NCI-H526 treated with DMSO at 0.1 percent for 48 hours (cell line): Measurements from ENCODE around the gene PSTPIP1.

Experiments used
- DNase-seq: peaks from one replicate; lab custom pipeline; 2025; lab: John Stamatoyannopoulos, UW

The PSTPIP1 gene

GRCh38 chr15:76998663-76999285, 3.8 kb downstream of the PSTPIP1 start:
- no peak for DNase-seq

DNA sequence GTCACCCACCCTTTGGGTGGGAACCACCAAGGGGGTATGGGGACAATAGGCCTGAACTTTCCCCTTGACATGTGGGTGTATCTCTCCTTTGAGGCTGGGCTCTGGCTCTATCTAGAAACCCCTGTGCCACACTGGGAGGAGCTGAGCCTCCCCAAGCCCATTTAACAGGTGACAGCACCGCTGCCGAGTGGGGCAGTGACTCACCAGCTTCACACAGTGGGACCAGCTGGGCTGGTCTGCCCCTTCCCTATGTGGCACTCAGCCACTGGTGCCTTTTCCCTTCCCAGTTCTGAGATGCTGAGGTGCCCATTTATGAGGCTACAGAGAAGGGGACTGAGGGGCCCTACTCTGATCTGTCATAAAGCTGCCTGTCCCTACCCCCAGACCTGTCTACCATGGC, 5.1 kb downstream of the PSTPIP1 start:
- DNase-seq = no peak

DNA sequence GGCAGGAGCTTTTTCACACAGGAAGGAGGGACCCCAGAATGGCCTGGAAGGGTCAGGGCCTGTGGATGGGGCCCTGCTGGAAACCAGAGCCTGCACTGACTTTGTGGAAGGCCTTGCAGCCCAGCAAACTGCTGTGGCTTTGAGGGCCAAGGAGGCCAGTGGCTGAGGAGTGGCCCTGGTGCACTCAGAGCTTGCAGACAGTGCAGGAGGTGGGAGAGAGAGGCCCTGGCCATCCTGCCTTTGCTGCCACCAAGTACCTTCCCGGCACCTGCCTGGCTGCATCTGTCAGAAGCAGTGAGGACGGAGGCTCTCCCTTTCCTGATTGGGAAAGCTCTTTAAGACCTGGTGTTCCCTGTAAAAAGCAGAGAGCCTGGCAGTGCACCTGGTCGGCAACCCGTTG, 6.4 kb downstream of the PSTPIP1 start:
- DNase-seq = no peak

- no peak for DNase-seq
Measured at GRCh38 chr15:77001966-77002365, 7.0 kb downstream of the PSTPIP1 start.

DNA sequence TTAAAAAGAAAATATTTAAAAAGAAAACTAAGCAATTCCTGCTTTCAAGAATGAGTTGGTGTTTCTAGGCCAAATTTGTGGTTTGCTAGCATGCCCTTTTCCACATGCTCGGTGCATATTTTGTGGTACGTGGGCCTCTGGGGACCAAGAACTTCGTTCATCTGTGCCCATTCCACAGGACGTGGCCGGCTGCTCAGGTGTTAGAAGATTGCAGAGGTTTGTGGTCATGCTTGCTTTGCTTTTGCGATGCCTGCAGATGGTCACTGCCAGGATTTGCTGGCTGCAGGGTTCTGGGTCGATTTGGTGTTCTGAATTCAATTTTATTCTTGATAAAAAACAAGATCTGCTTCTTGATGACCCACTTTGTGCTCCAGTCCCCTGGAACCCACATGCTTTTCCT, 7.5 kb downstream of the PSTPIP1 start:
- no peak for DNase-seq

DNA sequence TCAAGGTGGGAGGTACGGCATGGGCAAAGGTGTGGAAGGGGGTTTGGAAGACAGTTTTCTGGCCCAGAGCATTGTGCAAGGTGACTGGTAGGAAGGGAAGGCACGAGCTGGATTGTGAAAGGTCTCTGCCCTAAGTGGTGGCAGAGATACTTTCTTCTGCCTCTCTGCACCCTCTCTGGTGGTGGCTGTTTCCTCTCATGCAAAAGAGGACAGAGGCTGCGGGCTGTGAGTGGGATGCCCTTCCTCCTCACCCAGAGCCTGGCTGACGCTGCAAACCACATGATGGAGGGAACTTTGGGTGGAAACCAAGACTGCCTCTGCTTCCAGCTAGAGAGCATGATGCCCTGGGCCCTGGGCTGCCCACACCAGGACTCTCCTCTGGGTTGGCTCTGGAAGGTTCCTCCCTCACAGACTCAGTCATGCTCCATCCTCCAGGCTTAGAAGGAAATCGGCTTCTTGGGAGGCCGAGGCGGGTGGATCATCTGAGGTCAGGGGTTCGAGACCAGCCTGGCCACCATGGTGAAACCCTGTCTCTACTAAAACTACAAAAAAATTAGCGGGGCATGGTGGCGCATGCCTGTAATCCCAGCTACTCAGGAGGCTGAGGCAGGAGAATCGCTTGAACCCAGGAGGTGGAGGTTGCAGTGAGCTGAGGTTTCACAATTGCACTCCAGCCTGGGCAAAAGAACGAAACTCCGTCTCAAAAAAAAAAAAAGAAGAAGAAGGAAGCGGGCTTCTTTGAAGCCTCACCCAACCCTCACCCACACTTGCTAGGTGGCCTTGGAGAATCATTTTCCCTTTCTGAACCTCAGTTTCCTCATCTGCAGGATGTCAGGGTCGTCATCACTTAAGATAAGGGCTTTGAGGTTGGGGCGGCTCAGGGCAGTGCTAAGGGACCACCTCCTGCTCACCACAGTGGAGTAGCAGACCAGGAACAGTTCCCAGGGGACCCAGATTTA, 8.3 kb downstream of the PSTPIP1 start:
- no peak for DNase-seq

- DNase-seq = no peak
Measured at GRCh38 chr15:77004189-77004588, 9.3 kb downstream of the PSTPIP1 start.

DNA sequence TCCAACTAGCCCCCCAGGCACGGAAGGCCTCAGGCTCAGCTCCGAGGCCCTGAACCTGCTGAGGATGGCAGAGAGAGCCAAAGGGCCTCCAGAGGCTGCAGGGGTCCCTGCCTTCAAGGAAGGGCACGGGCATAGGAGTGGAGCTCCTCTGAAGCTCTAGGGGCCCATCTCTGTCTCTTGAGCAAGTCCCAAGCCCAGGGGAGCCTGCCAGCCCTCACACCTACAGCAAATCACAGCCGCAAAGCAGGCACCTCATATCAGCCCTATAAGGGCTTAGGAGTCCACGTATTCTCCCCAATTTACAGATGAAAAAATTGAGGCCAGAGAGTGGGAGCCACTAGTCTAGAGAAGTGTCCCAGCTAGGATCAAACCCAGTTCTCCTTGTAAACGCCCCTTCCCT, 14.2 kb downstream of the PSTPIP1 start:
- no peak for DNase-seq

DNA sequence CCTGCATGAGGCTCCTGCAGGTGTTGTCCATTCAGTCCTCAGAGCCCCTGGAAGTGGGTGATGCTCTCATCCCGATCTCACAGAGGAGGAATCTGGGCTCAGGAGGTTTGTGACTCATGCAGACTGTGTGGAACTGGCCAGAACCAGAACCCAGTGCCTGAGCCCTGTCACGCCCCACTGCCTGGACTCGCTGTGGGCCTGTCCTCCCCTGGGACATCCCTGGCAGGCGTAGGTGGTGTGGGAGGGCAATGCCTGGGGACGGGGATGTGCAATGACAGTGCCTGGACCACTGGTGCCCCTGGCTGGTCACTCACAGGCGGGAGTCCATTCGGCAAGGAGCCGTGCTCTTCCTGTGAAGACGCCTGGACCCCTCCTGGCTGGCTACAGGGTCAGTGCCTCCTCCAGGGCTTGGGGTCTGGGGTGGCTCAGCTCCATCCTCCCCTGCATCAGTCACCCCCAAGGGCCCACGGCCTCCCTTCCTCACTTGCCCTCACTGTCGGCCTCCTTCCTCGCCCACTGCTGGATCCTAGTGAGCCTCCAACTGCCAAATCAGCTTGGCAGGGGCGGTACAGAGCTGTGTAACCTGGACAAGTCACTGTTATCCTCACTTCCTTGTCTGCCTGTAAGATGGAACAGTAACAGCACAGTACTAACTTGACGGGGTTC, 14.9 kb downstream of the PSTPIP1 start:
- no peak for DNase-seq

GRCh38 chr15:77010312-77010686, 15.4 kb downstream of the PSTPIP1 start:
- no peak for DNase-seq

- no peak for DNase-seq
Measured at GRCh38 chr15:77010857-77011256, 15.9 kb downstream of the PSTPIP1 start.

DNA sequence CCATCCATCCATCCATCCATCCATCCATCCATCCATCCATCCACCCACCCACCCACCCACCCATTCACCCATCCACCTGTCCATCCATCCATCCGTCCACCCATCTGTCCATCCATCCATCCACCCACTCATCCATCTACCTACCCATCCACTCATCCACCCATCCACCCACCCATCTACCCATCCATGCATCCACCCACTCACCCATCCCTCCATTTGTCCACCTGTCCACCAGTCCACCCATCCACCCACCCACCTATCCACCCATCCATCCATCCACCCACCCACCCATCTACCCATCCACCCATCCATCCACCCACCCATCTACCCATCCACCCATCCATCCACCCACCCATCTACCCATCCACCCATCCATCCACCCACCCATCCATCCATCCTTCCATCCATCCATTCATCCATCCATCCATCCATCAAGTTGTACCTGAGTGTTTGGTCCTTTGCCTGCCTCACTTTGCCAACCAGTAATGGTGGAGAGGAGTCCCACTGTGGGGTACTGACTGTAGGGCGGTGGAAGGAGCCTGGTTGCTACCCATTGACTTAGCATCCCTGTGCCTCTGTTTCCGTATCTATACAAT, 17.3 kb downstream of the PSTPIP1 start:
- no peak for DNase-seq

DNA sequence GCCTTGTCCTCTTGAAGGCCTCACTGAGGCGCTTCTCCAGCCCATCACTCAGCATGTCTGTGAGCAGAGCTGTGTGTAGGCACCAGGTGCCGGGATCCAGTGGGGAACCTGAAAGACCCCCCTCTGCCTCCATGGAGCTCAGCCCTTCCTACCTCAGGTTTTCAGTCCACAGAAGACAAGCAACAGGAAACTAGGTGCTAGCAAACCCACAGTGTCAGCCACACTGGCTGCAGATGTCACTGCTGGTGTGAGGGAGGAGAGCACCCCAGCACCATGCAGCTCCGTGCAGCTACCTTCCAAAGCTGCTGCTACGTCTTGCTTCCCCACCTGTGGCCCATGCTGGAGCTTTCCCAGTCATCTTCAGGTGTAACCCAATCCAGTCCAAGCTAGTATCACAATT, 17.9 kb downstream of the PSTPIP1 start:
- no peak for DNase-seq

GRCh38 chr15:77013776-77014131, 18.8 kb downstream of the PSTPIP1 start:
- no peak for DNase-seq

DNA sequence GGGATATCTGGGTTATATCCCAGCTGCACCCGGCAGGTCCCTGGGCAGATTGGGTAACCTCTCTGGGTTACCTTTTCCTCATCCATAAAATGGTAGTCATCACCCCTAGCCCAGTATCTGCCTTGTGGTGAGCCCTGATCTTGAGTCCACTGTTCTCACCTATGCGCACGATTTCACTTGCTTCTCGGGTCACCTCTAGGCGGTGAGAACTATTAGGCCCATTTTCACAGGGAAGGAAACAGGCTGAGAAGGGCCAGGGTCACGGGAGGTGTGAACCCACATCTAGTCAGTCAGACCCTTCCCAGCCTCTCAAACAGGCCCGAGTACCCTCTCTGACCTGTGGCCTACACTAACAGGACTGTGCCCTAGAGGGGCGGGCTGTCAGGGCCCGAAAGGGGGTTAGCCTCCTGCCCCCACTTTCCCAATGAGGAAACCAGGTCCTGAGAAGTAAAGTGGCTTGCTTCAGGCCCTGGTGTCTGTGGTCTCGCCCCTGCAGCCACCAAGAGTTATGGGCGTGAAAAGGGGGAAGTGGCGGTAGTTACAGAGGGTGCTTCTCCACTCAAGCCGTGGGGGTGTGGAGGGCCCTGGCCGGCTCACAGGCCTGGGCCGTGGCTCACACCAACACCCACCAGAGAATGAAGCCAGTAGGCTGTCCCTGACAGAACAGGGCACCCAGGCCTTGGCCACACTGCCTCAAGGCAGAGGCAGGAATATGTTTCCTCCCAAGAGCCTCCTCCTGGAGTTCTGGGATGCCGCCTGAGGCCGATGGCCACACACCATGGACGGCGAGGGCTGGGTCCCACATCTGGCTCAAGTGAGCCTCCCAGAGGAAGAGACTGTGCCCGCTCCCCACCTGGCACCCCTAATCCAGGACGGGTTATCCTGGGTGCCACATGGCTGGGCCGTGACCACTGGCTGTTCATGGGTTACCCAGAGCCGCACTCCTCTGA, 19.5 kb downstream of the PSTPIP1 start:
- no peak for DNase-seq

GRCh38 chr15:77015646-77016320, 20.9 kb downstream of the PSTPIP1 start:
- no peak for DNase-seq

DNA sequence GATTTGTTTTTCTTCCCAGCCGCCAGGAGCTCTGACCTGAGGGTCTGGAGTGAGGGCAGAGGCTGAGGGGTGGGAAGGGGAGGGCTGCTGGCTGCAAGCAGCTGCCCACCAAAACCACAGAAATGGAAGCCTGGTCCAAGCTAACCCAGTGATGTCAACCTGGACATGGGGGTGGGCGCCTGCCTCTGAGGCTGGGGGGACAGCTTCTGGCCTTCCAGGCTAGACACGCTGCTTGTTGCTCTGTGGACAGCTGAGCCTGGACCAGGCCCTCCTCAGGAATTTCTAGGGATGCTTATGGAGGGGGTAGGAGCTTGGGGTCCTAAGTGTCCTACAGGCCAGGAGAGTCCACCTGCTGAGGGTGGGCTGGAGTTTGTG, 21.4 kb downstream of the PSTPIP1 start:
- DNase-seq = no peak

DNA sequence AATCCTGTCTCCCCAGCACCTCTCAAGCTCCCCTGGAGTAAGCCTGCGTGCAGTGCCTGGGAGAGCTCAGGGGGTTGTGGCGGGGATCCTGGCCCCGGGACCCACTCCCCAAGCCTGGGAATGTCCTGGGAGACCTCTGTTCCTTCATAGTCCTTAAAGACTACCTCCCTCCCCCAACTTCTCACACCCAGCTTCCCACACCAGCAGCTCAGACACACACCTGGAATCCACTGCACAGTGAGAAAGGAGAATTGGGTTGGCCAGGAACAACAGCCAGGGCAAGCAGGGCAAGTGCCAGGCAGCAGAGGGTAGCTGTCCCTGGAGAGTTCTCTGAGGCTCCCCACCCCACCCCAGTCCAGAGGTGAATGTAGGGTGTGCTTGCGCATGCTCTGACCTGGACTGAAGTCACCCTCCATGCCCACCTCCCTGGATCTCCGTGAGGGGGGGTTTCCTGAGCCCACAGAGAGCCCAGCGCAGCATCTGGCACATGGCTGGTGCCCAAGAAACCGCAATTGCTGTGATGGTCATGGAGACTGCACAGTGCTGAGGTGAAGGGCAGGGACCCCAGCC, 22.2 kb downstream of the PSTPIP1 start:
- DNase-seq = no peak

DNA sequence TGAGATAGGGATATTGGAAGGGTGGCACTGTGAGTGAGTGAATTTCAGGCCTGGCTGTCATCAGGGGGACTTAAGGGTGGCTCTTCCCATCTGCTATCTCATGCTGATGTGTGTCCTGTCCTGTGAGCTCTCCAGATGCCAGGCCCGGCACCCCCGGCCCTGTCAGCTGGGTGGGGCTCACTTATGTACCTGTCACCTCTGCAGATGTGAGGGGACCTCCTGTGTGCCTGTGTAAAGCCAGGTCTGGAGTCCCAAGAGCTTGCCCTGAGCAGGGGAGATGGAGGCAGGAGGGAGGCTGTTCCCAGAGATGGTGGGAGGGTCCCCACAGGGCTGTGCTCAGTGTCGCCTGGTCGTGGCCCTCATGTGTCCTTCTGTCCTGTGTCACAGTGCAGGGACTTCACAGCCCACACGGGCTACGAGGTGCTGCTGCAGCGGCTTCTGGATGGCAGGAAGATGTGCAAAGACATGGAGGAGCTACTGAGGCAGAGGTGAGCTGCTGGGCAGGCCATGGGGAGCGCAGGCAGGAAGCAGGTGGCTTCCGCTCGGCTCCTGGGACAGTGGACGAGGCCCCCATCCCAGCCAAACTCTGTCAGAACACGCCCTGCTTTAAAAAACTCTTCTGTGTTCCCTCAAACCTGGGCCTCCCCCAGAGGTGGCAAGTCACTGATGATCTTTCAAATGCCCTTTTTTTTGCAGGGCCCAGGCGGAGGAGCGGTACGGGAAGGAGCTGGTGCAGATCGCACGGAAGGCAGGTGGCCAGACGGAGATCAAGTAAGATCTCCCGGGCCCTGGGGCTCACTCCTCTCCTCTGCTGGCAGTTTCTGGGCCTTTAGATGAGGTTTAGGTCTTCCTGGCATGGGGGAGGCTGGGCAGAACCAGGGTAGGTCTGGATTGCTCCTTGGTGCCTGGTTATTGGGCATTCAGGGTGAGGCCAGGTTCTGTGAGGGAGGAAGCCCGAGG, 23.1 kb downstream of the PSTPIP1 start:
- no peak for DNase-seq
